A673 (cell line): Measurements from ENCODE around the gene RAB21.

Source experiments
- EZH2 ChIP-seq: fragments of 200-600 bp; sonication (generic); IDR thresholded peaks from 2 replicates; pipeline ENCODE4 v1.6.1; 2017; ENCODE audit warnings: borderline replicate concordance, low read depth, mild to moderate bottlenecking, mixed read lengths, antibody characterized with exemption, low read length; ENCODE audit not compliant: poor library complexity, severe bottlenecking
- TF ChIP-seq, protein P1 (sequence below): fragments of 300-800, 200-600 bp; sonication (generic); conservative IDR thresholded peaks from 2 replicates; pipeline ENCODE4 v1.5.1; 2017; ENCODE audit warnings: low read depth, mild to moderate bottlenecking, antibody characterized with exemption, low read length, moderate library complexity, mixed read lengths

DNA sequence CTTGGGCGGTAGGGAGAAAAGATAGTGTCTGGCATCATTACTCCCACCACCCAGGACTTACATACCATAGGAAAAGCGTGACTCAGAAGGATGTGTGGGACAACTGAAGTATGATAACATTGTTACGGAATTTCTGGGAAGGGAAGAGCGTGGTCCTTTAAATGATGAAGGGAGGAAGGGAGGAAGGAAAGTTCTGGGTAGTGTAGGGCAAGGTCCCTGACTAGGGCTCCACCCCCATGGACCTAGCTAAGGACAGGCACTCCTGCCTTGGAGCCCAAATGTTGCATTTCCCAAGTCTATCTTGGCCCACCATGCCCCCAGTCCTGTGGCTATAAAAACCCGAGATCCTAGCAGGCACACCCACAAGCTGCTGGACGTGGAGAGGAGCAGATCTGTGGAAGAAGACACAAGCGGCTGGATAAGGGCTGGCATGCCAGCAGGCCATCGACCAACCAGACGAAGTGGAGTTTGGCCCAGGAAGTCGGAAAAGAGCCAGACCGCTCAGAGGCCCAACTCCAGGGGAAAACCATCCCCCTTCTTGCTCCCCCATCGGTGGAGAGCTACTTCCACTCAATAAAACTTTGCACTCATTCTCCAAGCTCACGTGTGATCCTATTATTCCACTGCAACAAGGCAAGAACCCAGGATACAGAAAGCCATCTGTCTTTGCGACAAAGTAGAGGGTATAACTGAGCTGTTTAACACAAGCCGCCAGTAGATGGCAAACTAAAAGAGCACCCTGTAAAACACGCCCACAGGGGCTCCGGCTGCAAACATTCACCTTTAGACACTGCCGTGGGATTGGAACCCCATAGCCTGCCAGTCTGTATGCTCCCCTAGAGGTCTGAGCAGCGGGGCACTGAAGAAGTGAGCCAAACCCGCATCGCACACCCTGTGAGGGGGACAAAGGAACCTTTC lies 23.0 kb upstream of the RAB21 start:
- TF ChIP-seq, protein P1, sequence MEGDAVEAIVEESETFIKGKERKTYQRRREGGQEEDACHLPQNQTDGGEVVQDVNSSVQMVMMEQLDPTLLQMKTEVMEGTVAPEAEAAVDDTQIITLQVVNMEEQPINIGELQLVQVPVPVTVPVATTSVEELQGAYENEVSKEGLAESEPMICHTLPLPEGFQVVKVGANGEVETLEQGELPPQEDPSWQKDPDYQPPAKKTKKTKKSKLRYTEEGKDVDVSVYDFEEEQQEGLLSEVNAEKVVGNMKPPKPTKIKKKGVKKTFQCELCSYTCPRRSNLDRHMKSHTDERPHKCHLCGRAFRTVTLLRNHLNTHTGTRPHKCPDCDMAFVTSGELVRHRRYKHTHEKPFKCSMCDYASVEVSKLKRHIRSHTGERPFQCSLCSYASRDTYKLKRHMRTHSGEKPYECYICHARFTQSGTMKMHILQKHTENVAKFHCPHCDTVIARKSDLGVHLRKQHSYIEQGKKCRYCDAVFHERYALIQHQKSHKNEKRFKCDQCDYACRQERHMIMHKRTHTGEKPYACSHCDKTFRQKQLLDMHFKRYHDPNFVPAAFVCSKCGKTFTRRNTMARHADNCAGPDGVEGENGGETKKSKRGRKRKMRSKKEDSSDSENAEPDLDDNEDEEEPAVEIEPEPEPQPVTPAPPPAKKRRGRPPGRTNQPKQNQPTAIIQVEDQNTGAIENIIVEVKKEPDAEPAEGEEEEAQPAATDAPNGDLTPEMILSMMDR: peak; percentile 34; the same call in 1 of the 2 replicates
- TF ChIP-seq EZH2: no peak
